DMS153 (cell line): ENCODE results near the gene PGM5.
"Not testable (repeated sequence)": the region's sequence is repeated elsewhere in the genome, so short reads cannot be mapped to it uniquely, and the experiment has no call there.

Experiments
- DNase-seq: peaks from one replicate; lab custom pipeline; 2025; lab: John Stamatoyannopoulos, UW

The PGM5 gene

DNA sequence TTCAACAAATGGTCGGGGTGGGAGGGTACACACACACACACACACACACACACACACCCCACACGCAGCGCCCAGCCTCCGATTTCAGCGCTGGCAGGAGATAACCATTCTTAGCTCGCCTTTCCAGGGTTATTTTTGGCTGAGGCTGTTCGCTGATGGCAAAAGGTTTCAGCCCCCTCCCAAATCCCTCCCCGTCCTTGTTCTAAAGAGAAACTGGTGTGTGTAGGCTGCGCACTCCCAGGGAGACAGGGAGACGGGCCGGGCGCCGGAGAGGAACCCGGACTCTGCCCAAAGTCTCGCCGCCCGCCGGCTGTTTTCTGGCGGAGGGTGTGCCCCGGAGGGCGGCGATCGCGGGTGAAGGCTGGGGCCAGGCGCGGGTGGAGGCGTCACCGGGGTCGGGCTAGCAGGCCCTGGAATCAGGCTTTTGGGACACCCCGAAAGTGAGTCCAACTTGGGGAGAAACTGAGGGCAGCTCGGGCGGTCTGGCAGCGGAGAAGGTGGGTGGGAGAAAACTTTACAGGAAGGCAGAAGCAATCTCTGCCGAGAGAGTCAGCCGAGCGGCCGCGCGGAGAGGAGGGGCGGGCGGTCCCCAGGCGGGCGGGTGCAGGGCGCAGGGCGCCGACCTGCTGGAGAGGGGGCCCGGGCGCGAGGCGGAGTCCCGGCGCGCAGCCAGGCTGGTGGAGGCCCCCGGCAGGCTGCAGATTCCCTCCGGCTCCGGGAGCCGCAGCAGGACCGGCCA lies at the start of gene PGM5:
Gene PGM5, plus strand, starts transcription at position 232 of the 739 bp plus-strand sequence. CDS start 517 bp downstream, outside the sequence.
- not testable (repeated sequence) for DNase-seq

DNA sequence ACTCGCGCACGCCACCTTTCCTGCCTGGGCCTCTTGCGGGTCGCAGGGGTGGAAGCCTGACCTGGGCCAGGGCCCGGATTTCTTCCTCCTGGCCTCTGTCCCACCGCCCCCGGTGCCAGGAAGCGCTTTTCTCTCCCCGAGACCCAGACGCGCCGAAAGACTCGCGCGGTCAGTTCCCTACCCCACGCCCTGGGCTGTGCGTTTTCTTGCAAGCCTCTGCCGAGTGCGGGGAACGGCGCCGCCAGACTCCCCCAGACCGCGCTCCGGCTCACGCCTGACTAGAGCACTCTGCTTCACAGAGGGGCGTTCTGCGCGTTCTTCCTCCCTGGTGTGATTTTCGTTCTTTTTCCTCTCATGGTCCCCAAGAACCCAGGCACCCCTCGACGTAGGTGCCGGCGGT lies 49.3 kb upstream of the PGM5 start:
- not testable (repeated sequence) for DNase-seq

DNA sequence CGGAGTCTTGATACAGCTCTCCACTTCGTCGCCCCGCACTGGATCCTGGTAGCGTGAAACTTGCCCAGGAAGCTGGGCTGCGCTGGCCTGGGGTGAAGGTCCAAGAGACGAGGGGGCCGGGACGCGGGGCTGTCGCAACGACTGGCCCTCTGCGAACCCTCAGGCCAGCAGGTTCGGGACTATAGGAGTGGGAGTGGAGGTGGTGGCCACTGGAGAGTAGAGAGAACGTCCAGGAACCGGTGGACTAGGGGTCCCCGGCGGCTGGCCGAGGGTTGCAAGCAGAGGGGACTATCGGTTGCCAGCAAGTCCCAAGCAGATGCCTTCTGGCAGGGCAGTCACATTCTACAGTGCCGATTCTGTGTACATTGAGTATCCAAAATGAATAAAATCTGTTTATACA lies 48.8 kb upstream of the PGM5 start:
- DNase-seq: not testable (repeated sequence)

GRCh38 chr9:68311208-68311607 lies 45.2 kb upstream of the PGM5 start:
- not testable (repeated sequence) for DNase-seq

DNA sequence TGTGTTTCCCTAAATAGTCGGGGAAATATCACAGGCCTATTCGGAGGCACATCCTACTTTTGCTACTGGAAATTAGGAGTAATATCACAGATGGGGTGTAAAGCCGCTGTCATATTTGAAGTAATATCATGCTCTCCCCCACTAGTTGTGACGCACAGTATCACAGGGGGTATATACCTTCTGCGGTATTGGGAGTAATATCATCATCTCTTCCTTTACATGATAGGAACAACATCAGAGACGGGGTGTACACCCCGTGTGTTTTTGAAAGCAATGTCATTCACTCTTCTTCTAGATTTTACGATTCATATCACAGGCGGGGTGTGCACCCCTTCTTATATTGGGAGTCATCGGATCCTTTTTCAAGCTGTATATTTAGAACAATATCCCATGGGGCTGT lies 38.2 kb upstream of the PGM5 start:
- not testable (repeated sequence) for DNase-seq

DNA sequence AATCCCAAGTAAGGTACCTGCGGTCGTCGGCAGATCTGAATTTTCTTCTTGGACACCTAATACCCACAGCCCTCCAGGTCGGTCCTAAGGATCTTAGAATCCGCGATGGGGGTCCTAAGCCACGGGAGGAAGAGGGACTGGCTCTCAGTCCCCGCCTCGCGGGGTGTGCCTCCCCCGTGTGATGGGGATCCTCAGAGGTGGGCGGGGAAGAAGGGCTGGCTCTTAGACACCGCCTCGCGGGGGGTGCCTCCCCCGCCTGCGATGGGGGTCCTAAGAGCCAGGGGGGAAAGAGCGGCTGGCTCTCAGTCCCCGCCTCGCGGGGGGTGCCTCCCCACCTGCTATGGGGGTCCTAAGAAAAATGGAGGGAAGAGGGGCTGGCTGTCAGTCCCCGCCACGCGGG lies 32.7 kb upstream of the PGM5 start:
- DNase-seq: not testable (repeated sequence)

DNA sequence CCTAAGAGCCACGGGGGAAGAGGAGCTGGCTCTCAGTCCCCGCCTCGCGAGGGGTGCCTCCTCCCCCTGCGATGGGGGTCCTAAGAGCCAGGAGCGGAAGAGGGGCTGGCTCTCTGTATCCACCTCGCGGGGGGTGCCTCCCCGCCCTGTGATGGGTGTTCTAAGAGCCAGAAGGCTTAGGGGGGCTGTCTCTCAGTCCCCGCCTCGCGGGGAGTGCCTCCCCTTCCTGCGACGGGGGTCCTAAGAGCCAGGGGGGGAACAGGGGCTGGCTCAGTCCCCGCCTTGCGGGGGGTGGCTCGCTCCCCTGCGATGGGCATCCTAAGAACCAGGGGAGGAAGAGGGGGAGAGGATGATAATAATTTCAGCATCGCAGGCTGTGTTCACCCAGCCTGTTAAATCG lies 31.9 kb upstream of the PGM5 start:
- not testable (repeated sequence) for DNase-seq

- DNase-seq: not testable (repeated sequence)
These were observed 27.3 kb upstream of the PGM5 start for GRCh38 chr9:68329106-68329505.

GRCh38 chr9:68330531-68331173 lies 25.8 kb upstream of the PGM5 start:
- not testable (repeated sequence) for DNase-seq

- not testable (repeated sequence) for DNase-seq
These were observed 24.3 kb upstream of the PGM5 start for GRCh38 chr9:68332122-68332521.

DNA sequence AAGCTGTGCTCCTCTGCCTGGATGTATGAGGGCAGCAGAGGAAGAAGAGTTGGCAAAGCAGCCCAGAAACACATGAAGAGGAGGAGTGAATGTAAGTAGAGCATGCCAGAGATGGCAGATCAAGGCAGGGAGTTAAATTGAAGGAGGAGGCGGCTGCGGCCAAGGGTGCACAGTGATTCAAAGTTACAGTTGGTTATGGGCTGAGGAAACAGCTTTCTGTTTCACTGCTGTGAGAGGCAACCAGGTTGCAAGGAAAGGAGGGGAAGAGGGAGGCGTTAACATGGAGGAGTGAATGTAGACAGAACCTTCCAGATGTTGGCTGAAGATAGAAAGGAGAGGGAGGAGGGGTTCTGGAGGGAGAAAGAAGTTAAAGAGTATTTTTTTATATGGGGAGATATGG lies 20.5 kb upstream of the PGM5 start:
- not testable (repeated sequence) for DNase-seq

DNA sequence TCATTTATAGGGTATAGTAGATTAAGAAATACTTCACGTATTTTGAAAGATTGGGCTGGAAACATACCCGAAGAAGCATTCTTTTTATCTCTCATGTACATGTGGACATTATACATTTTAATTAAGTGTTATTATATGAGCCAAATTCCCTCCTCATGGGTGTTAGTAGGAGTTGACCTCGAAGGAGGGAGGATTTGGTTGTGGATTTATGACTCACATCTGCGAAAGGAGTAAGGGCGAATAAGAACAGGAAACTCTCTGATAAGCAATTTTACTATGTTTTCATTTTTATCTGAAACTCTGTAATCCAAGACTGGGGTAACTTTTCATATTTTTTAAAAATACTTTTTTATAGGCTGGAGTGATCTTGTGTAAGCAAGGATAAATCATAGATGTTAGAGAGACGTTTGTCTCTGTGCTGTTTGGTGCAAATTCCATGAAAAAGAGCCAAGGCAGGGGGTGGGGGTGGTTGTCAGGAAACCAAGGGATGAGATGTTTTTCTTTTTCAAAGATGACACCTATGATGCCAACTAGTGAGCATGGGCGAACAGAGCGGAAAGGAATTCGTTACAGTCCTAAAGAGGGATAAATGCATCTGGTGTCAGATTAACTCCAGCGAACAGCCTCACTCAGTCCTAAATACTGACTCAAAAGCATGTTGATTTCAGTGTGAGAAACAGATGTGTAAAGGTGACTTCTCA lies 19.6 kb upstream of the PGM5 start:
- not testable (repeated sequence) for DNase-seq

- DNase-seq: not testable (repeated sequence)
These were observed 18.4 kb upstream of the PGM5 start for GRCh38 chr9:68338000-68338399.

GRCh38 chr9:68342265-68343025 lies 14.0 kb upstream of the PGM5 start:
- DNase-seq: not testable (repeated sequence)

GRCh38 chr9:68343242-68343641 lies 13.2 kb upstream of the PGM5 start:
- DNase-seq: not testable (repeated sequence)

- DNase-seq: not testable (repeated sequence)
These were observed 12.4 kb upstream of the PGM5 start for GRCh38 chr9:68343992-68344391.

GRCh38 chr9:68351689-68352088 lies 4.7 kb upstream of the PGM5 start:
- DNase-seq: not testable (repeated sequence)

GRCh38 chr9:68355993-68356379 lies 425 bp upstream of the PGM5 start:
- not testable (repeated sequence) for DNase-seq

- not testable (repeated sequence) for DNase-seq
These were observed 806 bp downstream of the PGM5 start for GRCh38 chr9:68357119-68357714.

DNA sequence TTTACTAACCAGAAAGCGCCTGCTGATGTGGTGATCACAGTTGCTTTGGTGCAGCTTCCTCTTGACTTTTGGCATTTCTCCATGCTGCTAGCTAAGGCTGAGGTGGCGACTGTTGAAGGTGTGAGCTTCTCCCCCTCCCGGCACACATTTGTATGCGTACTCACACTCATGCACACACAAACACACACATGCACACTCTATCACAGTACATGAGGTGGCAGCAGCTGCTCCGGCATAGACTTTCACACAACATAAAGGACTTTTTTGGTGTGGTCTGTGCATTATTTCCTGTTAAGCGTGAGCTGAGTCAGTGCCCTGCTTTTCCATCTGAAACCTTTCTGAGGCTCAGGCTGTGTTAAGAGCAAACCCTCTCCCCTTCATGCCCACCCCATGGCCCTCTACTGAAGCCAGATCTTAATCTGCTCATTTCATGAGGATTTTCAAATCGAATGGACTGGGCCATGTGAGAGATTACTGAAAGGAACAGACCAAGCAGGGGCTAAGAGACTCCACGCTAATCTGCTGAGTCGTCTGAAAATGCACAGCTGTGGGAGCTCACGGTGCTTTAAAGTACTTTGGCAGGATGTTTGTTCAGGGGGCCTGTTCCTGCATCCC lies 10.6 kb downstream of the PGM5 start:
- DNase-seq: not testable (repeated sequence)

DNA sequence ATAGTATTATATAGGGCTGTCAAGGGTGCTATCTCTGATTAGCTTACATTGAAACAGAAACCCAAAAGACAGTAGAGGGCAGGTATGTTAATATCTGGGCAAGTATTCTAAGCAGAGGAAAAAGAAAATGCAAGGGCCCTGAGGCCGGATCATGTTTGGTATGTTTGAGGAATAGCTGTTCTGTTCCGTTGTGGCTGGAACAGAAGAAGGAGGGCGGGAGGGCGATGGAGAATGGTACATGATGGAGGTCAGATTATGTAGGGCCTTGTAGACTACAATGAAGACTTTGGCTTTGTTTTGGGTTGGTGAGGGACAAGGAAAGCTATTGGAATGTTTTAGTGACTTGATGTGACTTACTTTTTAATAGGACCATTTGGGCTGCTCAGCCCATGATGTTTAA lies 19.4 kb downstream of the PGM5 start:
- not testable (repeated sequence) for DNase-seq
